GM12878 (cell line): ENCODE data around the gene CRAT. TPM values are rescaled to one million over a fixed set of nuclear protein-coding genes. Genes with fewer than 3 reads are reported as not detected.
A peak's percentile ranks its signal among the peaks of the same experiment; 100 is the strongest.

ENCODE experiments used
- CBFB ChIP-seq: IDR thresholded peaks from 2 replicates; pipeline ENCODE4 v1.6.1; 2016; ENCODE audit warnings: antibody characterized with exemption, low read depth
- CHD4 ChIP-seq: fragments of 200-600 bp; sonication (generic); IDR thresholded peaks from 2 replicates; pipeline ENCODE4 v1.6.1; 2016; ENCODE audit warnings: mild to moderate bottlenecking
- CTCF ChIP-seq, 3 experiments: IDR thresholded peaks in 2 of 3; conservative IDR thresholded peaks in 1 of 3; 2 replicates each; pipeline ENCODE4 v1.5.1; 2011; ENCODE audit warnings: low read depth in 3 of 3, low read length in 3 of 3, mild to moderate bottlenecking in 3 of 3, control low read depth in 2 of 3, moderate library complexity in 2 of 3, inconsistent platforms in 1 of 3, mixed read lengths in 1 of 3; ENCODE audit not compliant: control insufficient read depth in 2 of 3, insufficient read depth in 1 of 3; ENCODE audit errors: extremely low read depth in 1 of 3
- IRF4 ChIP-seq: IDR thresholded peaks from 2 replicates; pipeline ENCODE4 v1.6.1; 2011; ENCODE audit warnings: low read depth, low read length
- NR2C2 ChIP-seq: IDR thresholded peaks from 2 replicates; pipeline ENCODE4 v1.6.1; 2011; ENCODE audit warnings: borderline replicate concordance, low read depth; ENCODE audit not compliant: control insufficient read depth, insufficient read length
- RUNX3 ChIP-seq: IDR thresholded peaks from 2 replicates; pipeline ENCODE4 v1.6.1; 2012; ENCODE audit warnings: low read length, inconsistent platforms
- SIN3A ChIP-seq: IDR thresholded peaks from 2 replicates; pipeline ENCODE4 v1.6.1; 2012; ENCODE audit warnings: low read depth, low read length, improper control_type of control experiment
- STAT1 ChIP-seq: fragments of 450-650 bp; conservative IDR thresholded peaks from 2 replicates; pipeline ENCODE4 v1.6.1; 2014; ENCODE audit warnings: antibody characterized with exemption, mild to moderate bottlenecking
- WRNIP1 ChIP-seq: IDR thresholded peaks from 2 replicates; pipeline ENCODE4 v1.6.1; 2011; ENCODE audit warnings: low read depth, low read length, improper control_type of control experiment, borderline replicate concordance
- ZNF207 ChIP-seq: fragments of 450-650 bp; IDR thresholded peaks from 2 replicates; pipeline ENCODE4 v1.6.1; 2014; ENCODE audit warnings: antibody characterized with exemption, mild to moderate bottlenecking, borderline replicate concordance
- ZNF274 ChIP-seq: IDR thresholded peaks from one replicate; pipeline ENCODE4 v1.8.0; 2011; ENCODE audit not compliant: insufficient read length, insufficient read depth
- ZNF592 ChIP-seq: fragments of 450-650 bp; IDR thresholded peaks from 2 replicates; pipeline ENCODE4 v1.6.1; 2017; ENCODE audit warnings: mild to moderate bottlenecking, moderate library complexity
- polyA plus RNA-seq, 11 experiments: library from polyadenylated mRNA; depleted of rRNA in 4 of 11; unstranded in 6 of 11; stranded (reverse) in 5 of 11; fragments of >200 nt; fragmentation: Nextera tagmentation in 4 of 11; fragmentation: Illumina TruSeq in 1 of 11; extraction: Ambion mirVana in 4 of 11; extraction: Trizol in 1 of 11; gene quantifications; 1 replicate in 1 of 11; 2 replicates in 10 of 11; pipeline versions ENCODE4 v1.2.1 to v1.2.3, GENCODE V29; 2011 to 2016; ENCODE audit warnings: inconsistent platforms in 2 of 11, missing spikeins in 2 of 11, low read depth in 1 of 11
- total RNA-seq, 4 experiments: library from RNA; depleted of rRNA in 3 of 4; stranded (reverse); fragments of >200 nt in 3 of 4; fragmentation: Illumina TruSeq in 1 of 4; extraction: Trizol in 1 of 4; gene quantifications; 2 replicates each; pipeline versions ENCODE4 v1.2.1 to v1.2.3, GENCODE V29; 2013 to 2021
- TF ChIP-seq, protein P1 (sequence below): IDR thresholded peaks from 2 replicates; pipeline ENCODE4 v1.6.1; 2012; ENCODE audit warnings: improper control_type of control experiment, low read depth, low read length; ENCODE audit not compliant: insufficient replicate concordance
- TF ChIP-seq, protein P2 (sequence below): IDR thresholded peaks from 2 replicates; pipeline ENCODE4 v1.6.1; 2012; ENCODE audit warnings: mild to moderate bottlenecking, low read depth, low read length

The CRAT gene
- total and polyA plus RNA-seq, 10 of the 15 experiments (the other 5 are each of a cell fraction or from before 2014, with no cell fraction given) = 0.10 to 3.4 (median 1.8) TPM

- TF ChIP-seq, protein P1, sequence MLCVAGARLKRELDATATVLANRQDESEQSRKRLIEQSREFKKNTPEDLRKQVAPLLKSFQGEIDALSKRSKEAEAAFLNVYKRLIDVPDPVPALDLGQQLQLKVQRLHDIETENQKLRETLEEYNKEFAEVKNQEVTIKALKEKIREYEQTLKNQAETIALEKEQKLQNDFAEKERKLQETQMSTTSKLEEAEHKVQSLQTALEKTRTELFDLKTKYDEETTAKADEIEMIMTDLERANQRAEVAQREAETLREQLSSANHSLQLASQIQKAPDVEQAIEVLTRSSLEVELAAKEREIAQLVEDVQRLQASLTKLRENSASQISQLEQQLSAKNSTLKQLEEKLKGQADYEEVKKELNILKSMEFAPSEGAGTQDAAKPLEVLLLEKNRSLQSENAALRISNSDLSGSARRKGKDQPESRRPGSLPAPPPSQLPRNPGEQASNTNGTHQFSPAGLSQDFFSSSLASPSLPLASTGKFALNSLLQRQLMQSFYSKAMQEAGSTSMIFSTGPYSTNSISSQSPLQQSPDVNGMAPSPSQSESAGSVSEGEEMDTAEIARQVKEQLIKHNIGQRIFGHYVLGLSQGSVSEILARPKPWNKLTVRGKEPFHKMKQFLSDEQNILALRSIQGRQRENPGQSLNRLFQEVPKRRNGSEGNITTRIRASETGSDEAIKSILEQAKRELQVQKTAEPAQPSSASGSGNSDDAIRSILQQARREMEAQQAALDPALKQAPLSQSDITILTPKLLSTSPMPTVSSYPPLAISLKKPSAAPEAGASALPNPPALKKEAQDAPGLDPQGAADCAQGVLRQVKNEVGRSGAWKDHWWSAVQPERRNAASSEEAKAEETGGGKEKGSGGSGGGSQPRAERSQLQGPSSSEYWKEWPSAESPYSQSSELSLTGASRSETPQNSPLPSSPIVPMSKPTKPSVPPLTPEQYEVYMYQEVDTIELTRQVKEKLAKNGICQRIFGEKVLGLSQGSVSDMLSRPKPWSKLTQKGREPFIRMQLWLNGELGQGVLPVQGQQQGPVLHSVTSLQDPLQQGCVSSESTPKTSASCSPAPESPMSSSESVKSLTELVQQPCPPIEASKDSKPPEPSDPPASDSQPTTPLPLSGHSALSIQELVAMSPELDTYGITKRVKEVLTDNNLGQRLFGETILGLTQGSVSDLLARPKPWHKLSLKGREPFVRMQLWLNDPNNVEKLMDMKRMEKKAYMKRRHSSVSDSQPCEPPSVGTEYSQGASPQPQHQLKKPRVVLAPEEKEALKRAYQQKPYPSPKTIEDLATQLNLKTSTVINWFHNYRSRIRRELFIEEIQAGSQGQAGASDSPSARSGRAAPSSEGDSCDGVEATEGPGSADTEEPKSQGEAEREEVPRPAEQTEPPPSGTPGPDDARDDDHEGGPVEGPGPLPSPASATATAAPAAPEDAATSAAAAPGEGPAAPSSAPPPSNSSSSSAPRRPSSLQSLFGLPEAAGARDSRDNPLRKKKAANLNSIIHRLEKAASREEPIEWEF = no peak
- 0 out of 2 replicates have a peak, but pooled peaks have one; percentile 13 for TF ChIP-seq IRF4
- peak; percentile 73; the same call in 1 of the 2 replicates for TF ChIP-seq WRNIP1
- TF ChIP-seq NR2C2 = no peak
- no peak for TF ChIP-seq CBFB
- TF ChIP-seq ZNF207 = no peak; the same call in 1 of the 2 replicates
- peak; percentile 61; the same call in 1 of the 2 replicates for TF ChIP-seq ZNF592
- no peak for TF ChIP-seq CHD4
- no peak for TF ChIP-seq STAT1
- peak; percentile 78 to 91 (median 91) for TF ChIP-seq CTCF (IDR thresholded peaks at IDR 0.05 in 2 of 3, conservative IDR thresholded peaks at IDR 0.05 in 1 of 3; ENCODE audit: control insufficient read depth in 2 of 3, extremely low read depth in 1 of 3, insufficient read depth in 1 of 3, low read depth in 3 of 3, low read length in 3 of 3)
- no peak for TF ChIP-seq RUNX3
- TF ChIP-seq ZNF274 = no peak
- peak; percentile 79; the same call in 1 of the 2 replicates for TF ChIP-seq SIN3A
- TF ChIP-seq, protein P2, sequence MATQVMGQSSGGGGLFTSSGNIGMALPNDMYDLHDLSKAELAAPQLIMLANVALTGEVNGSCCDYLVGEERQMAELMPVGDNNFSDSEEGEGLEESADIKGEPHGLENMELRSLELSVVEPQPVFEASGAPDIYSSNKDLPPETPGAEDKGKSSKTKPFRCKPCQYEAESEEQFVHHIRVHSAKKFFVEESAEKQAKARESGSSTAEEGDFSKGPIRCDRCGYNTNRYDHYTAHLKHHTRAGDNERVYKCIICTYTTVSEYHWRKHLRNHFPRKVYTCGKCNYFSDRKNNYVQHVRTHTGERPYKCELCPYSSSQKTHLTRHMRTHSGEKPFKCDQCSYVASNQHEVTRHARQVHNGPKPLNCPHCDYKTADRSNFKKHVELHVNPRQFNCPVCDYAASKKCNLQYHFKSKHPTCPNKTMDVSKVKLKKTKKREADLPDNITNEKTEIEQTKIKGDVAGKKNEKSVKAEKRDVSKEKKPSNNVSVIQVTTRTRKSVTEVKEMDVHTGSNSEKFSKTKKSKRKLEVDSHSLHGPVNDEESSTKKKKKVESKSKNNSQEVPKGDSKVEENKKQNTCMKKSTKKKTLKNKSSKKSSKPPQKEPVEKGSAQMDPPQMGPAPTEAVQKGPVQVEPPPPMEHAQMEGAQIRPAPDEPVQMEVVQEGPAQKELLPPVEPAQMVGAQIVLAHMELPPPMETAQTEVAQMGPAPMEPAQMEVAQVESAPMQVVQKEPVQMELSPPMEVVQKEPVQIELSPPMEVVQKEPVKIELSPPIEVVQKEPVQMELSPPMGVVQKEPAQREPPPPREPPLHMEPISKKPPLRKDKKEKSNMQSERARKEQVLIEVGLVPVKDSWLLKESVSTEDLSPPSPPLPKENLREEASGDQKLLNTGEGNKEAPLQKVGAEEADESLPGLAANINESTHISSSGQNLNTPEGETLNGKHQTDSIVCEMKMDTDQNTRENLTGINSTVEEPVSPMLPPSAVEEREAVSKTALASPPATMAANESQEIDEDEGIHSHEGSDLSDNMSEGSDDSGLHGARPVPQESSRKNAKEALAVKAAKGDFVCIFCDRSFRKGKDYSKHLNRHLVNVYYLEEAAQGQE = no peak
These were observed 28.8 kb upstream of the CRAT start (continued) for GRCh38 chr9:129139233-129139992.
